CD14-positive monocyte (primary cell): ENCODE results near the gene OXCT2. TPM values are rescaled to one million over a fixed set of nuclear protein-coding genes. Genes with fewer than 3 reads are reported as not detected.
"Not testable (repeated sequence)": the region's sequence is repeated elsewhere in the genome, so short reads cannot be mapped to it uniquely, and the experiment has no call there.

Experiments
- DNase-seq, 3 donors: peaks; one replicate each; pipeline ENCODE4 v3.0.0-alpha.2; 2011 to 2022
- H2AFZ ChIP-seq: 2 replicates; pipeline ENCODE4 v1.6.0; 2012; ENCODE audit warnings: mild to moderate bottlenecking, low read depth, low read length, inconsistent platforms; ENCODE audit not compliant: insufficient read depth, poor library complexity, severe bottlenecking
- H3K27ac ChIP-seq, 2 donors: 1 replicate in 1 of 2; 2 replicates in 1 of 2; pipeline ENCODE4 v1.5.1; 2012 to 2013; ENCODE audit warnings: low read length in 2 of 2, control low read depth in 1 of 2, inconsistent platforms in 1 of 2, low read depth in 1 of 2, mild to moderate bottlenecking in 1 of 2
- H3K27me3 ChIP-seq, 2 donors: one replicate each; pipeline versions ENCODE4 v1.6.0 to v1.6.1; 2011 to 2013; ENCODE audit warnings: low read length in 2 of 2; ENCODE audit not compliant: control insufficient read depth in 2 of 2, insufficient read depth in 2 of 2
- H3K36me3 ChIP-seq, 2 donors: replicated peaks in 1 of 2; 1 replicate in 1 of 2; 2 replicates in 1 of 2; pipeline versions ENCODE4 v1.5.1 to v1.6.1; 2012 to 2013; ENCODE audit warnings: low read length in 2 of 2, control low read depth in 1 of 2, inconsistent platforms in 1 of 2, mild to moderate bottlenecking in 1 of 2; ENCODE audit not compliant: insufficient read depth in 2 of 2, control insufficient read depth in 1 of 2
- H3K4me1 ChIP-seq, 2 donors: 1 replicate in 1 of 2; 2 replicates in 1 of 2; pipeline versions ENCODE4 v1.5.1 to v1.6.1; 2012 to 2013; ENCODE audit warnings: low read length in 2 of 2, control low read depth in 1 of 2, inconsistent platforms in 1 of 2, mild to moderate bottlenecking in 1 of 2, moderate library complexity in 1 of 2; ENCODE audit not compliant: insufficient read depth in 2 of 2, control insufficient read depth in 1 of 2
- H3K4me2 ChIP-seq: replicated peaks from 2 replicates; pipeline ENCODE3; 2012; ENCODE audit warnings: low read length, moderate library complexity, mild to moderate bottlenecking; ENCODE audit not compliant: poor library complexity, severe bottlenecking; ENCODE audit errors: extremely low read depth
- H3K4me3 ChIP-seq, 3 experiments: fragments of 200-600 bp in 1 of 3; sonication (generic) in 1 of 3; replicated peaks in 1 of 3; 1 replicate in 2 of 3; 2 replicates in 1 of 3; pipeline ENCODE4 v1.5.1; 2011 to 2013; ENCODE audit warnings: low read length in 3 of 3, mild to moderate bottlenecking in 3 of 3, control low read depth in 2 of 3, low read depth in 2 of 3, inconsistent platforms in 1 of 3, moderate library complexity in 1 of 3
- H3K79me2 ChIP-seq: 2 replicates; pipeline ENCODE4 v1.6.0; 2012; ENCODE audit warnings: mild to moderate bottlenecking, control low read depth, inconsistent platforms, low read length, moderate library complexity; ENCODE audit not compliant: insufficient read depth
- H3K9ac ChIP-seq: 2 replicates; pipeline ENCODE4 v1.6.0; 2017; ENCODE audit warnings: low read length, mild to moderate bottlenecking; ENCODE audit not compliant: insufficient read depth, poor library complexity, severe bottlenecking
- H3K9me3 ChIP-seq, 2 donors: replicated peaks in 1 of 2; 1 replicate in 1 of 2; 2 replicates in 1 of 2; pipeline versions ENCODE4 v1.5.1 to v1.6.1; 2012 to 2013; ENCODE audit warnings: low read length in 2 of 2, control low read depth in 1 of 2; ENCODE audit not compliant: control insufficient read depth in 1 of 2, insufficient read depth in 1 of 2
- H4K20me1 ChIP-seq: 2 replicates; pipeline ENCODE4 v1.6.0; 2012; ENCODE audit warnings: mild to moderate bottlenecking, low read length, control low read depth, moderate library complexity; ENCODE audit not compliant: insufficient read depth
- H3K27ac Mint-ChIP-seq, 7 donors: one replicate each; pipeline ENCODE4 v1.8.0; 2020; ENCODE audit warnings: mild to moderate bottlenecking in 7 of 7, mixed read lengths in 7 of 7, moderate library complexity in 6 of 7, inconsistent platforms in 2 of 7
- H3K27me3 Mint-ChIP-seq, 3 donors: one replicate each; pipeline ENCODE4 v1.8.0; 2021 to 2022; ENCODE audit warnings: low read depth in 3 of 3, mild to moderate bottlenecking in 3 of 3, mixed read lengths in 3 of 3, moderate library complexity in 3 of 3, inconsistent platforms in 1 of 3
- H3K36me3 Mint-ChIP-seq, 2 donors: one replicate each; pipeline ENCODE4 v1.8.0; 2020; ENCODE audit warnings: mixed read lengths in 2 of 2, inconsistent platforms in 1 of 2, mild to moderate bottlenecking in 1 of 2
- H3K4me1 Mint-ChIP-seq: one replicate; pipeline ENCODE4 v1.8.0; 2020; ENCODE audit warnings: mild to moderate bottlenecking, mixed read lengths
- H3K4me3 Mint-ChIP-seq, 2 donors: one replicate each; pipeline ENCODE4 v1.8.0; 2020; ENCODE audit warnings: mild to moderate bottlenecking in 2 of 2, mixed read lengths in 2 of 2, moderate library complexity in 1 of 2
- H3K9me3 Mint-ChIP-seq, 7 donors: one replicate each; pipeline ENCODE4 v1.8.0; 2020 to 2022; ENCODE audit warnings: mixed read lengths in 7 of 7, mild to moderate bottlenecking in 6 of 7, moderate library complexity in 6 of 7, inconsistent platforms in 2 of 7
- WGBS: methylation state at CpG from one replicate; pipeline ENCODE4 v1.1.5; 2013; ENCODE audit warnings: missing lambda C conversion rate; ENCODE audit not compliant: insufficient coverage; 5-methylcytosine and 5-hydroxymethylcytosine counted together
- intact Hi-C, 2 donors: fragments of 100-400 bp; cut with micrococcal nuclease; formaldehyde crosslinking; loops; one replicate each; pipeline versions ENCODE4 v1.15.0 to v1.15.1; 2023
- polyA plus RNA-seq, 3 donors: library from polyadenylated mRNA; depleted of rRNA in 1 of 3; unstranded in 2 of 3; stranded (reverse) in 1 of 3; fragments of 300-500 nt in 2 of 3; fragments of >200 nt in 1 of 3; fragmentation: Illumina TruSeq in 2 of 3; gene quantifications; 1 replicate in 2 of 3; 2 replicates in 1 of 3; pipeline ENCODE4 v1.2.3, GENCODE V29; 2012 to 2021

Gene OXCT2
- polyA plus RNA-seq, 3 donors = 0.16 to 1.4 (median 0.38) TPM

- H3K4me3 ChIP-seq, H3K27ac ChIP-seq, H3K4me3 Mint-ChIP-seq, H3K9me3 ChIP-seq, intact Hi-C loops, H3K4me1 Mint-ChIP-seq, H3K27ac Mint-ChIP-seq, H3K27me3 Mint-ChIP-seq, H3K4me1 ChIP-seq, H3K27me3 ChIP-seq, DNase-seq, H4K20me1 ChIP-seq, H3K9me3 Mint-ChIP-seq, H3K9ac ChIP-seq, H3K79me2 ChIP-seq, H2AFZ ChIP-seq, H3K4me2 ChIP-seq: not testable (repeated sequence)
- no CpG with 5 or more reads among the region's 5 CpGs for WGBS
- peaks cover 10% of the 10 kb centered on the region in 2 donors for H3K36me3 Mint-ChIP-seq
- peaks cover 3 to 11% of the 10 kb centered on the region in 2 donors for H3K36me3 ChIP-seq
Measured at GRCh38 chr1:39766466-39766865, 4.7 kb downstream of the OXCT2 start.

GRCh38 chr1:39764512-39764911 is 6.6 kb downstream of the OXCT2 start:
- peaks cover 9 to 18% of the 10 kb centered on the region in 2 donors for H3K36me3 ChIP-seq
- H3K36me3 Mint-ChIP-seq = peaks cover 15 to 23% of the 10 kb centered on the region in 2 donors
- H3K27ac ChIP-seq, intact Hi-C loops, H3K27me3 Mint-ChIP-seq, H3K4me2 ChIP-seq, H3K4me3 Mint-ChIP-seq, H3K9me3 Mint-ChIP-seq, H3K27ac Mint-ChIP-seq, H2AFZ ChIP-seq, H3K9me3 ChIP-seq, H4K20me1 ChIP-seq, H3K4me3 ChIP-seq, H3K4me1 ChIP-seq, H3K79me2 ChIP-seq, H3K4me1 Mint-ChIP-seq, DNase-seq, H3K27me3 ChIP-seq, H3K9ac ChIP-seq: not testable (repeated sequence)
- no CpG with 5 or more reads among the region's 19 CpGs for whole genome bisulfite sequencing

- H2AFZ ChIP-seq, H3K9me3 Mint-ChIP-seq, H3K27me3 Mint-ChIP-seq, H4K20me1 ChIP-seq, H3K4me3 ChIP-seq, H3K27ac ChIP-seq, H3K79me2 ChIP-seq, intact Hi-C loops, H3K4me3 Mint-ChIP-seq, H3K9ac ChIP-seq, H3K27me3 ChIP-seq, H3K4me1 Mint-ChIP-seq, H3K9me3 ChIP-seq, H3K4me1 ChIP-seq, H3K27ac Mint-ChIP-seq, DNase-seq, H3K4me2 ChIP-seq: not testable (repeated sequence)
- 97% methylated on average over 9 of the region's 18 CpGs for WGBS
- H3K36me3 Mint-ChIP-seq = peaks cover 22 to 30% of the 10 kb centered on the region in 2 donors
- peaks cover 16 to 25% of the 10 kb centered on the region in 2 donors for H3K36me3 ChIP-seq
Measured at GRCh38 chr1:39763619-39764374, 7.4 kb downstream of the OXCT2 start.
